ENCODE data around the gene ACBD6.
A peak's percentile ranks its signal among the peaks of the same experiment; 100 is the strongest.
"Not testable (repeated sequence)": the region's sequence is repeated elsewhere in the genome, so short reads cannot be mapped to it uniquely, and the experiment has no call there.

Gene ACBD6

GRCh38 chr1:180502361-180503279 is at the start of gene ACBD6:
Gene ACBD6 (minus strand): TSS chr1:180502577. CDS start chr1:180502266, 311 bp downstream.
- Histone ChIP-seq H3K9me3 (ENCODE audit: control insufficient read depth, insufficient read depth, low read depth, low read length) (0 out of 2 replicates have a peak, but pooled peaks cover 2% of the 10 kb centered on the region), H3K27me3 (ENCODE audit: control insufficient read depth, insufficient read depth, low read length) (no peaks in the 10 kb centered on the region), H3K4me3 (ENCODE audit: low read depth, low read length) (peak within 1 kb of the TSS; percentile 98), H3K9ac (ENCODE audit: low read length) (peak within 1 kb of the TSS; percentile 90), H3K36me3 (ENCODE audit: control insufficient read depth, insufficient read depth, low read length) (0 out of 2 replicates have a peak, but pooled peaks cover 6% of the 10 kb centered on the region), H3K27ac (ENCODE audit: low read depth, low read length) (peak within 1 kb of the TSS; percentile 78), H3K4me1 (ENCODE audit: control insufficient read depth, insufficient read depth, low read length) (no peaks in the 10 kb centered on the region)

GRCh38 chr1:180551997-180552396 is 49.6 kb upstream of the ACBD6 start:
- H3K27ac ChIP-seq (ENCODE audit: low read depth, low read length), result no peak overlapping the region

GRCh38 chr1:180550241-180550640 is 47.9 kb upstream of the ACBD6 start:
- no peaks in the 10 kb centered on the region for H3K27me3 ChIP-seq (ENCODE audit: control insufficient read depth, insufficient read depth, low read length)
- H3K4me1 ChIP-seq (ENCODE audit: control insufficient read depth, insufficient read depth, low read length), result no peaks in the 10 kb centered on the region
- H3K9ac ChIP-seq (ENCODE audit: low read length), result no peak overlapping the region
- no peaks in the 10 kb centered on the region for H3K9me3 ChIP-seq (ENCODE audit: control insufficient read depth, insufficient read depth, low read depth, low read length)
- H3K27ac ChIP-seq (ENCODE audit: low read depth, low read length), result no peak overlapping the region
- H3K4me3 ChIP-seq (ENCODE audit: low read depth, low read length), result no peak overlapping the region
- no peaks in the 10 kb centered on the region for H3K36me3 ChIP-seq (ENCODE audit: control insufficient read depth, insufficient read depth, low read length)

More at GRCh38 chr1:180551997-180552396, 49.6 kb upstream of the ACBD6 start:
- Histone ChIP-seq H3K9me3 (ENCODE audit: control insufficient read depth, insufficient read depth, low read depth, low read length) (no peaks in the 10 kb centered on the region), H3K27me3 (ENCODE audit: control insufficient read depth, insufficient read depth, low read length) (no peaks in the 10 kb centered on the region), H3K9ac (ENCODE audit: low read length) (no peak overlapping the region), H3K4me3 (ENCODE audit: low read depth, low read length) (no peak overlapping the region), H3K36me3 (ENCODE audit: control insufficient read depth, insufficient read depth, low read length) (no peaks in the 10 kb centered on the region), H3K4me1 (ENCODE audit: control insufficient read depth, insufficient read depth, low read length) (no peaks in the 10 kb centered on the region)

GRCh38 chr1:180549770-180550169 is 47.4 kb upstream of the ACBD6 start:
- not testable (repeated sequence) for H3K27me3 ChIP-seq (ENCODE audit: control insufficient read depth, insufficient read depth, low read length); H3K9me3 ChIP-seq (ENCODE audit: control insufficient read depth, insufficient read depth, low read depth, low read length); H3K4me1 ChIP-seq (ENCODE audit: control insufficient read depth, insufficient read depth, low read length); H3K4me3 ChIP-seq (ENCODE audit: low read depth, low read length); H3K27ac ChIP-seq (ENCODE audit: low read depth, low read length); H3K36me3 ChIP-seq (ENCODE audit: control insufficient read depth, insufficient read depth, low read length); H3K9ac ChIP-seq (ENCODE audit: low read length)

- Histone ChIP-seq H3K9ac (ENCODE audit: low read length) (no peak overlapping the region), H3K4me3 (ENCODE audit: low read depth, low read length) (no peak overlapping the region), H3K27ac (ENCODE audit: low read depth, low read length) (no peak overlapping the region), H3K27me3 (ENCODE audit: control insufficient read depth, insufficient read depth, low read length) (no peaks in the 10 kb centered on the region), H3K9me3 (ENCODE audit: control insufficient read depth, insufficient read depth, low read depth, low read length) (no peaks in the 10 kb centered on the region), H3K4me1 (ENCODE audit: control insufficient read depth, insufficient read depth, low read length) (no peaks in the 10 kb centered on the region), H3K36me3 (ENCODE audit: control insufficient read depth, insufficient read depth, low read length) (no peaks in the 10 kb centered on the region)
Observed at GRCh38 chr1:180548686-180549317, 46.4 kb upstream of the ACBD6 start.

- Histone ChIP-seq H3K27me3 (ENCODE audit: control insufficient read depth, insufficient read depth, low read length) (no peaks in the 10 kb centered on the region), H3K9ac (ENCODE audit: low read length) (no peak overlapping the region), H3K4me3 (ENCODE audit: low read depth, low read length) (no peak overlapping the region), H3K27ac (ENCODE audit: low read depth, low read length) (no peak overlapping the region), H3K9me3 (ENCODE audit: control insufficient read depth, insufficient read depth, low read depth, low read length) (no peaks in the 10 kb centered on the region), H3K4me1 (ENCODE audit: control insufficient read depth, insufficient read depth, low read length) (peaks cover 10% of the 10 kb centered on the region), H3K36me3 (ENCODE audit: control insufficient read depth, insufficient read depth, low read length) (no peaks in the 10 kb centered on the region)
Observed at GRCh38 chr1:180545991-180546390, 43.6 kb upstream of the ACBD6 start.

GRCh38 chr1:180544050-180544449 is 41.7 kb upstream of the ACBD6 start:
- no peak overlapping the region for H3K27ac ChIP-seq (ENCODE audit: low read depth, low read length)
- H3K36me3 ChIP-seq (ENCODE audit: control insufficient read depth, insufficient read depth, low read length), result no peaks in the 10 kb centered on the region
- H3K4me1 ChIP-seq (ENCODE audit: control insufficient read depth, insufficient read depth, low read length), result peaks cover 10% of the 10 kb centered on the region
- H3K4me3 ChIP-seq (ENCODE audit: low read depth, low read length), result no peak overlapping the region
- no peaks in the 10 kb centered on the region for H3K9me3 ChIP-seq (ENCODE audit: control insufficient read depth, insufficient read depth, low read depth, low read length)
- H3K27me3 ChIP-seq (ENCODE audit: control insufficient read depth, insufficient read depth, low read length), result no peaks in the 10 kb centered on the region
- no peak overlapping the region for H3K9ac ChIP-seq (ENCODE audit: low read length)

GRCh38 chr1:180542838-180543145 is 40.4 kb upstream of the ACBD6 start:
- Histone ChIP-seq H3K9ac (ENCODE audit: low read length) (no peak overlapping the region), H3K4me3 (ENCODE audit: low read depth, low read length) (no peak overlapping the region), H3K27me3 (ENCODE audit: control insufficient read depth, insufficient read depth, low read length) (no peaks in the 10 kb centered on the region), H3K27ac (ENCODE audit: low read depth, low read length) (no peak overlapping the region), H3K4me1 (ENCODE audit: control insufficient read depth, insufficient read depth, low read length) (peaks cover 10% of the 10 kb centered on the region), H3K36me3 (ENCODE audit: control insufficient read depth, insufficient read depth, low read length) (no peaks in the 10 kb centered on the region), H3K9me3 (ENCODE audit: control insufficient read depth, insufficient read depth, low read depth, low read length) (no peaks in the 10 kb centered on the region)

- Histone ChIP-seq H3K4me3 (ENCODE audit: low read depth, low read length) (no peak overlapping the region), H3K27me3 (ENCODE audit: control insufficient read depth, insufficient read depth, low read length) (no peaks in the 10 kb centered on the region), H3K9me3 (ENCODE audit: control insufficient read depth, insufficient read depth, low read depth, low read length) (no peaks in the 10 kb centered on the region), H3K9ac (ENCODE audit: low read length) (peak overlapping the region; percentile 33), H3K4me1 (ENCODE audit: control insufficient read depth, insufficient read depth, low read length) (peaks cover 10% of the 10 kb centered on the region), H3K36me3 (ENCODE audit: control insufficient read depth, insufficient read depth, low read length) (no peaks in the 10 kb centered on the region), H3K27ac (ENCODE audit: low read depth, low read length) (no peak overlapping the region)
Observed at GRCh38 chr1:180542113-180542837, 39.9 kb upstream of the ACBD6 start.

- Histone ChIP-seq H3K27ac (ENCODE audit: low read depth, low read length) (no peak overlapping the region), H3K9ac (ENCODE audit: low read length) (no peak overlapping the region), H3K4me3 (ENCODE audit: low read depth, low read length) (no peak overlapping the region), H3K27me3 (ENCODE audit: control insufficient read depth, insufficient read depth, low read length) (no peaks in the 10 kb centered on the region), H3K4me1 (ENCODE audit: control insufficient read depth, insufficient read depth, low read length) (peaks cover 10% of the 10 kb centered on the region), H3K9me3 (ENCODE audit: control insufficient read depth, insufficient read depth, low read depth, low read length) (no peaks in the 10 kb centered on the region), H3K36me3 (ENCODE audit: control insufficient read depth, insufficient read depth, low read length) (no peaks in the 10 kb centered on the region)
Observed at GRCh38 chr1:180540697-180541594, 38.6 kb upstream of the ACBD6 start.

Measured in HUES6 (cell line).